ENCODE results near the gene BTAF1.

BTAF1 gene

GRCh38 chr10:92042541-92042940 is 119.0 kb downstream of the BTAF1 start:
- no peak for TF ChIP-seq CTCF (IDR thresholded peaks at IDR 0.05; ENCODE audit: low read depth, low read length)
- Histone ChIP-seq H3K9me3 (no peaks in the 10 kb centered on the region), H3K4me1 (no peaks in the 10 kb centered on the region), H3K4me3 (ENCODE audit: low read depth, low read length) (no peak overlapping the region), H3K36me3 (no peaks in the 10 kb centered on the region), H3K27me3 (no peaks in the 10 kb centered on the region)
- no peak for DNase-seq

- Histone ChIP-seq H3K4me1 (no peaks in the 10 kb centered on the region), H3K36me3 (no peaks in the 10 kb centered on the region), H3K9me3 (no peaks in the 10 kb centered on the region), H3K27me3 (no peaks in the 10 kb centered on the region), H3K4me3 (ENCODE audit: low read depth, low read length) (no peak overlapping the region)
- DNase-seq, result no peak
- TF ChIP-seq CTCF (IDR thresholded peaks at IDR 0.05; ENCODE audit: low read depth, low read length), result no peak
Measured at GRCh38 chr10:92045641-92046106, 122.1 kb downstream of the BTAF1 start.

GRCh38 chr10:92047215-92047614 is 123.6 kb downstream of the BTAF1 start:
- Histone ChIP-seq H3K4me1 (no peaks in the 10 kb centered on the region), H3K27me3 (no peaks in the 10 kb centered on the region), H3K36me3 (no peaks in the 10 kb centered on the region), H3K4me3 (ENCODE audit: low read depth, low read length) (no peak overlapping the region), H3K9me3 (no peaks in the 10 kb centered on the region)
- no peak for TF ChIP-seq CTCF (IDR thresholded peaks at IDR 0.05; ENCODE audit: low read depth, low read length)
- DNase-seq, result no peak

- no peak for DNase-seq
- Histone ChIP-seq H3K4me3 (ENCODE audit: low read depth, low read length) (no peak overlapping the region), H3K27me3 (no peaks in the 10 kb centered on the region), H3K9me3 (no peaks in the 10 kb centered on the region), H3K36me3 (peaks cover 3% of the 10 kb centered on the region; the same call in 1 of the 2 replicates), H3K4me1 (no peaks in the 10 kb centered on the region)
- TF ChIP-seq CTCF (IDR thresholded peaks at IDR 0.05; ENCODE audit: low read depth, low read length), result no peak
Measured at GRCh38 chr10:92052088-92052487, 128.5 kb downstream of the BTAF1 start.

- Histone ChIP-seq H3K36me3 (peaks cover 3% of the 10 kb centered on the region; the same call in 1 of the 2 replicates), H3K27me3 (no peaks in the 10 kb centered on the region)
- no peak for TF ChIP-seq CTCF (IDR thresholded peaks at IDR 0.05; ENCODE audit: low read depth, low read length)
Measured at GRCh38 chr10:92052741-92053140, 129.2 kb downstream of the BTAF1 start.

GRCh38 chr10:92054807-92055206 is 131.2 kb downstream of the BTAF1 start:
- no peak for DNase-seq
- no peak for TF ChIP-seq CTCF (IDR thresholded peaks at IDR 0.05; ENCODE audit: low read depth, low read length)
- H3K4me3 ChIP-seq (ENCODE audit: low read depth, low read length), result no peak overlapping the region
- no peaks in the 10 kb centered on the region for H3K4me1 ChIP-seq
- H3K36me3 ChIP-seq, result peaks cover 3% of the 10 kb centered on the region; the same call in 1 of the 2 replicates
- no peaks in the 10 kb centered on the region for H3K9me3 ChIP-seq
- no peaks in the 10 kb centered on the region for H3K27me3 ChIP-seq

More at GRCh38 chr10:92052741-92053140, 129.2 kb downstream of the BTAF1 start:
- H3K9me3 ChIP-seq, result no peaks in the 10 kb centered on the region
- no peaks in the 10 kb centered on the region for H3K4me1 ChIP-seq
- H3K4me3 ChIP-seq (ENCODE audit: low read depth, low read length), result no peak overlapping the region
- DNase-seq, result no peak
